GM18520 (cell line): ENCODE data around the gene PSMG3.

Source experiments
- ATAC-seq: cut with Tn5 transposase; IDR thresholded peaks from one replicate; pipeline ENCODE4 v1.9.1; 2021; ENCODE audit not compliant: unreplicated experiment

PSMG3 gene

GRCh38 chr7:1546909-1547776 lies 22.7 kb downstream of the PSMG3 start:
- ATAC-seq, result no peak

DNA sequence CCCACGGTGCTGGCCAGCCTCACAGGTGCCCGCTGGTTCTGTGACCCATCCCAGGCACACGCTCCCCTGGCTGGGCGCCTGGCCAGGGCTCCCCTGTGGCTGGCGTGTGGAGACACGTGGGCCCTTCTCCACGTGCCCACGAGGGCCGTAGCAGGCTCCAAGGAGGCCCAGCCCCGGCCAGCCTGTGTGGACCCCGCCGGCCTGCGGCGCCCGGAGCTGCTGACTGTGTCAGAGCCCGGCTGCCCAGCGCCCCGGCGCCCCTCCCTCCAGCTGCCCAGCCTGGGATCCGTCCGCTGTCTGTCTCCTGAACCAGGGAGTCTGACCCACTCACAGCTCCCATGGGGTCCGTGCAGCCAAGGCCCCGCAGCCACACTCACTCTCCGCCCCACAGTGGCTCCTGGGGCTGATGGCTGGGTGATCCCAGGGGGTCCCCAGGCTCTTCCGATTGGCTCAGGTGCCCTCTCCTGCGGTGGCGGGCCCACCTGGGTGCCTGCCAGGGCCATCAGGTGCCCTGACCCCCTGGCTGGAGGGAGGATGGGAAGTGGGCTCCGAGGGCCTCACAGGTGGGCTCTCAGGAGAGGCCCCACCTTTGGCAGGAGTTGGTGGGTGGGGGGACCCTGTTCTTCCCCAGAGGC lies 23.4 kb downstream of the PSMG3 start:
- no peak for ATAC-seq

GRCh38 chr7:1545417-1546246 lies 24.2 kb downstream of the PSMG3 start:
- ATAC-seq, result no peak

- no peak for ATAC-seq
These were observed 24.9 kb downstream of the PSMG3 start for GRCh38 chr7:1544896-1545416.

DNA sequence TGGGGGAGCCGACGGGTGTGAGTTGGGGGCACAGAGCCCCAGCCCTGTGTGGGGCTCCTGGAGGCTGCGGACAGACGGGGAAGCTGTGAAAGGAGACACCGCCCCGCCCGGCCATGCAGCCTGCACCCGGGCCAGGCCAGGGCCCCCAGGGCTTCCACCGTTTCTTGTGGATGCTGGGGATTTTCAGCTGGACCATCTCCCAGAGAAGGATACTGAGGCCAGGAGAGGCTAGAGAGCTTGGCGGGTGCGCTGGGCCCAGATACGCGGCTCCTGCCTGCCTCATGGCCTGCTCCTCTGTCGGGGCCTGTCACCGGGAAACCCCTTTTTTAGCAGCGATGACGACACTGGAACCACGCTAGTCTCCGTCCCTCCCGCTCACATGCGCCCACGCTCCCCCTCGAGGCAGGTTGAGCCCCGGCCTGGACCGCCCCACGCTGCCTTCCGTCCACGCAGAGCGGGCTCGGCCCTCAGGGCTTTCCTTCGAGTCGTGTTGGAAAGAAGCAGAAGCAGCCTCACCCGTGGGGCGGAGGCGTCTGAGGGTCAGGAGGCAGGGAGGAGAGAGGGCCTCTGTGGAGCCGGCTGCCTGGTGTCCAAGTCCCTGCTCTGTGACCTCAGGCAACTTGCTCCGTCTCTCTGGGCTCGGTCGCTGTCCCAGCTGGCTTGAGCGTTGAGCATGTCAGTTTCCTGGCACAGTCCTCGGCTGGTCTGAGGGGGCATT lies 25.5 kb downstream of the PSMG3 start:
- no peak for ATAC-seq

- no peak for ATAC-seq
These were observed 26.0 kb downstream of the PSMG3 start for GRCh38 chr7:1543826-1544177.

GRCh38 chr7:1542841-1543747 lies 26.7 kb downstream of the PSMG3 start:
- ATAC-seq, result no peak

- ATAC-seq, result no peak
These were observed 27.5 kb downstream of the PSMG3 start for GRCh38 chr7:1542329-1542728.

DNA sequence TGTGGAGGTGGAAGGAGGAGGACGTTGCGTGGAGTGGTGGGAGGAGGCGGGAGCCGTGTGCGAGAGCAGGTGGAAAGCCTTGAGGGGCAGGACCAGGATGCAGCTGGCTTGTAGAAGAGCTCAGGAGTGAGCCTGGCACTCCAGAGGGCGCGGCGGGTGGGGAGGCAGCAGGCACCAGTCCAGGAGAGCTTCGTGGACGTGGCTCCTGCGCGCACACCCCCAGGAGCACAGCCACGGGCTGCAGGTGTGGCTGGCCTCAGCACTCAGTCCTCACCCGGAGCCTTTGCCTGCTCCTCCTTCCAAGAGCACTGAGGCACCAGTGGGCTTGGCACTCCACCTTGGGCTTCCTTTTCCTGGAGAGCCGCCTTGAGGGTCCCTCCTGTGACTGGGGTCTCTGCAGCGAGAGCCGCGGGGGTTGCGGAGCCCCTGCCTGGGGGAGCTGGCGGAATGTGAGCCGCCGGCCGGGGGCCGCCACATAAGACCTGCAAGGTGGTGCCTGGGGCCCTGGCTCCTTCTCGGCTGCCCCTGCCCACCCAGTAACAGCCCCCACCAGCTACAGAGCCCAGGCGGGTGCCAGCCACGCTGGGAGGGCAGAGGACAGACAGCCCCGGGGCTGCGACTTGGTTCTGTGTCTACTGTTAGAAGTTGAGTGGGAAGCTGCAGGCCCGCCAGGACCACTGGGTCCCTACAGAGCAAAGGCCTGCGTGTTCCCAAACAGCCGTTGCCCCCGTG lies 28.2 kb downstream of the PSMG3 start:
- no peak for ATAC-seq

- no peak for ATAC-seq
These were observed 29.0 kb downstream of the PSMG3 start for GRCh38 chr7:1540776-1541271.

DNA sequence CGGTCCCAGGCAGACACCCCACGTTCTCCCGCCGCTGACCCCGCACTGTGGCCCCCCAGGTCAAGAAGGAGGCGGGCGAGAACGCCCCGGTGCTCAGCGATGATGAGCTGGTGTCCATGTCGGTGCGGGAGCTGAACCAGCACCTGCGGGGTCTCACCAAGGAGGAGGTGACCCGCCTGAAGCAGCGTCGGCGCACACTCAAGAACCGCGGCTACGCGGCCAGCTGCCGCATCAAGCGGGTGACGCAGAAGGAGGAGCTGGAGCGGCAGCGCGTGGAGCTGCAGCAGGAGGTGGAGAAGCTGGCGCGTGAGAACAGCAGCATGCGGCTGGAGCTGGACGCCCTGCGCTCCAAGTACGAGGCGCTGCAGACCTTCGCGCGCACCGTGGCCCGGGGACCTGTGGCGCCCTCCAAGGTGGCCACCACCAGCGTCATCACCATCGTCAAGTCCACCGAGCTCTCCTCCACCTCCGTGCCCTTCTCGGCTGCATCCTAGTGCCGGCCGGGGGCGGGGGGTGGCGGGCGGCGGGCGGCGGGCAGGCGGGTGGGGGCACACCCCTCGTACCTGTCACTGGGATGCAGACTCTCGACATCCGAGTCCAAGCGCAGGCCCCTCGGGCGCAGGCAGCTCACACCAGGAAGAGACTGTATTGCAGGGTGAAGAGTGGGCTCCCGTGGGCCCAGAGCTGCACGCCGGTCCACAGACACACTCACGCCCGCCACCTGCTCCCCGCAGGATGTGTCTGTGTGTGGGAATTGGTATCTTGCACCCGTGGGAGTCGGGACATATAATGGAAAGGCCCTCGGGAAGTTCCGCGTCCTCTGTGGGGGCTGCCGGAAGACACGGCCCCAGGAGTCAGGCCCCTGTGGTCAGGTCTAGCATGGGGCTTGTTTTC lies 29.7 kb downstream of the PSMG3 start:
- no peak for ATAC-seq

DNA sequence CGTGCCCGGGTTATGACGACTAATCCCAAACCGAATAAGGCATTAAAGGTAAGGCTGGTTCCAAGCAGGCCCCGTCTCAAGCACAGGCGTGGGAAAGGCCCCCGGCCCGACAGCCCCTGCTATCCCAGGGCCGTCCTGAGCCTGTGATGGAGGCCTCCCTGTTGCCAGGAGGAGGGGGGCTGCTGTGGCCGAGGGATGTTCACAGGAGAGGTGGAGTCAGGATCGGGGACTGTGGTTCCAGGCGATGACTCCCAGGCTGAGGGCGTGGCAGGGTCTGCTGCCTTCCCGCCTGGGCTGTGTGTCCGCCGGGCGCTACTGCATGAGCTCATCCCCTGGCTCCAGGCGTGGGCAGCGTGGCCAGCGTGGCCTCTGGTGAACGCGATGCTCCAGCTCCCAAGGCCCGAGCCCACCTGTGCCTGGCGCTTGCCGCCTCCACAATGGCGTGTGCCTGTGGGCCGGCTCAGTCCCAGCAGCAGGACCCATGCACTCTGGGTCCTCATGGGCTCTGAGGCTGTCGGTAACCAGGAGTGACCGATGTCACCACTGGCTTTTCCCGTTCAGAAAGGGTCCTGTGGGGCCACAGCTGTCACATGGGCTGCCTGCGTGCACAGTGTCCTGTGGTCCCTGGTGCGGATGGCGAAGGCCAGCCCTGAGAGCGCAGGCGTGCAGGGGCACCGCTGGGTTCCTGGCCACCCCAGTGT lies 30.5 kb downstream of the PSMG3 start:
- ATAC-seq, result no peak

DNA sequence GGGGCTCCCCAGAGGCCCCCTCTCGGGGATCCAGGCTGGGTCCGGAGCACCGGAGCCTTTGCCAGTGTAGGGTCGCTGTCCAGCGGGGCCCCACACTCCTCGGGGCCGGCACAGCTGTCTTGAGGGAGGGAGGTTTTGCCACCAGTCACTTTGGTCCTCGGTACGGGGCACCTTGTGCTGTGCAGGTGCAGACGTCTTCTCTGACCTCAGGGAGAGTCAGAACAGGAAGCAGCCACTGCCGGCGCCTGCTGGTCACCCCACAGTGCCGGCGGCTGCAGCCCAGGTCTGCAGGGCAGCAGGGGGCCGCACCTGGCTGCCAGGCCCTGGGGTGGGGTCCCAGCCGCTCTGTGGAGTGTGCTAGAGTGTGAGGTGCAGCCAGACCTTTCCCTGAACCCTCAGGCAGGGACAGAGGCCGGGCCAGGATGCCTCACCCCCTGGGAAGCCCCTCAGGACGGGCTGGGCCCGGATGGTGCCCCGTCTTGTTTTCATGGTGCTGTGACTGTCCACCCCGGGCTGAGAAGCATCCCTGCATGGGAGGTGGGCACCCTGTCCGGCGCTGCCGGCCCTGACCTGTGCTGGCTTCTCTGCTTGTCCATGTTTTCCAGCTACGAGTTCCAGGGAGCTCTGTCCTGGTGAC lies 31.2 kb downstream of the PSMG3 start:
- no peak for ATAC-seq

GRCh38 chr7:1537535-1538412 lies 32.1 kb downstream of the PSMG3 start:
- no peak for ATAC-seq

- no peak for ATAC-seq
These were observed 32.9 kb downstream of the PSMG3 start for GRCh38 chr7:1536743-1537534.
